Panc1 (cell line): ENCODE measurements around the gene C17orf67. TPM values are rescaled to one million over a fixed set of nuclear protein-coding genes. Genes with fewer than 3 reads are reported as not detected.

Source experiments
- ATAC-seq: fragments of 200-7000 bp; cut with Tn5 transposase; 2 replicates; pipeline ENCODE4 v1.9.1; 2020; ENCODE audit warnings: mild to moderate bottlenecking, moderate library complexity
- BruUV-seq: library from RNA; stranded (reverse); fragments of 400-500 nt; replicated peaks from 2 replicates; lab custom pipeline; 2021; lab: Mats Ljungman, UMichigan
- CTCF ChIA-PET: fragments of 300-600 bp; sonication (Branson Sonifier 250); formaldehyde crosslinking; loops from one replicate; lab custom pipeline; 2022; ENCODE audit warnings: antibody characterized with exemption; lab: Charles Lee
- POLR2A ChIA-PET: fragments of 300-600 bp; sonication (Branson Sonifier 250); formaldehyde crosslinking; loops from one replicate; lab custom pipeline; 2022; ENCODE audit warnings: antibody characterized with exemption; lab: Charles Lee
- DNase-seq: peaks from one replicate; pipeline ENCODE4 v3.0.0-alpha.2; 2010; ENCODE audit warnings: low read depth, low spot score
- H3K27ac ChIP-seq: 2 replicates; pipeline ENCODE4 v1.5.1; 2011; ENCODE audit warnings: mild to moderate bottlenecking, low read length, inconsistent platforms
- H3K27me3 ChIP-seq: fragments of 200-500 bp; sonication (Bioruptor generic); 2 replicates; pipeline ENCODE4 v1.6.0; 2014; ENCODE audit warnings: low read length, inconsistent platforms; ENCODE audit not compliant: control insufficient read depth, insufficient read depth
- H3K36me3 ChIP-seq: fragments of 200-500 bp; sonication (Bioruptor generic); 2 replicates; pipeline ENCODE4 v1.5.1; 2014; ENCODE audit warnings: inconsistent platforms, mild to moderate bottlenecking, low read length, moderate library complexity; ENCODE audit not compliant: control insufficient read depth, insufficient read depth
- H3K4me1 ChIP-seq: 2 replicates; pipeline ENCODE4 v1.5.1; 2011; ENCODE audit warnings: inconsistent platforms, mild to moderate bottlenecking, low read length, moderate library complexity; ENCODE audit not compliant: control insufficient read depth, insufficient read depth
- H3K4me3 ChIP-seq, 2 experiments: 2 replicates each; pipeline ENCODE4 v1.5.1; 2011 to 2012; ENCODE audit warnings: low read depth in 2 of 2, low read length in 2 of 2, mild to moderate bottlenecking in 2 of 2, inconsistent platforms in 1 of 2, moderate library complexity in 1 of 2
- H3K9me3 ChIP-seq: fragments of 200-500 bp; sonication (Bioruptor generic); 2 replicates; pipeline ENCODE4 v1.5.1; 2014; ENCODE audit warnings: low read depth, mild to moderate bottlenecking, inconsistent platforms, low read length, moderate library complexity; ENCODE audit not compliant: control insufficient read depth, insufficient read depth
- POLR2AphosphoS5 ChIP-seq: IDR thresholded peaks from 2 replicates; pipeline ENCODE4 v1.6.1; 2012; ENCODE audit warnings: mild to moderate bottlenecking, low read depth, low read length, moderate library complexity
- SIN3A ChIP-seq: IDR thresholded peaks from 2 replicates; pipeline ENCODE4 v1.6.1; 2012; ENCODE audit warnings: low read depth, mild to moderate bottlenecking, low read length, moderate library complexity, borderline replicate concordance; ENCODE audit not compliant: insufficient read depth
- TCF7L2 ChIP-seq: IDR thresholded peaks from 2 replicates; pipeline ENCODE4 v1.6.1; 2011; ENCODE audit warnings: mild to moderate bottlenecking, low read depth, low read length, inconsistent platforms
- in situ Hi-C: cut with HindIII; loops from 2 replicates; pipeline ENCODE4 v1.10.0; 2016; ENCODE audit warnings: low sequenced_read_pairs, low pct_unique_long_range_greater_than_20kb
- intact Hi-C: fragments of 100-400 bp; cut with micrococcal nuclease; formaldehyde crosslinking; loops from one replicate; pipeline ENCODE4 v1.10.0; 2022; ENCODE audit not compliant: unreplicated experiment
- total RNA-seq: library from RNA; stranded (reverse); gene quantifications from one replicate; pipeline ENCODE4 v1.2.1, GENCODE V29; 2021; ENCODE audit not compliant: unreplicated experiment
- TF ChIP-seq, protein P1 (sequence below), 2 experiments: IDR thresholded peaks; 2 replicates each; pipeline ENCODE4 v1.6.1; 2011 to 2012; ENCODE audit warnings: low read depth in 2 of 2, control low read depth in 1 of 2, low read length in 1 of 2, mild to moderate bottlenecking in 1 of 2, moderate library complexity in 1 of 2; ENCODE audit not compliant: insufficient read depth in 1 of 2
- TF ChIP-seq, protein P2 (sequence below): fragments of 450-650 bp; IDR thresholded peaks from 2 replicates; pipeline ENCODE4 v1.5.1; 2017; ENCODE audit warnings: mild to moderate bottlenecking

The C17orf67 gene
- total RNA-seq, 1 experiment from 2014 or later, result 3.4 TPM

DNA sequence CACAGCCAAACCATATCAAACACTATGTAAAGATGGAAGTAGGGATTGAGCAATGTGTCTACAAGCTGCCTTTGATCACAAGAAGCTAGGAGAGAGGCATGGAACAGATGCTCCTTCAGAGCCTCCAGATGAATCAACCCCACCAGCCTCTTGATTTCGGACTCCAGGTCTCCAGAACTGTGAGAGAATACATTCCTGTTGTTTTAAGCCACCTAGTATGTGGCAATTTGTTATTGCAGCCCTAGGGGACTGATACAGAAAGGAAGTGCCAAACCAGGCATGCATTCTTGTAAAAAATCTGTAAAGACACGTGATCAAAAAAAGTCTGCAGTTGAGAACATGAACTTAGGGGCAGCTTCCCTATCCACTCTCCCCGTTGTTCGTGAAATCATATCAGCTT lies 91.1 kb downstream of the C17orf67 start:
- H3K36me3 ChIP-seq, result no peaks in the 10 kb centered on the region
- ATAC-seq (no peak), DNase-seq (no peak)
- no peaks in the 10 kb centered on the region for H3K27me3 ChIP-seq
- no peak overlapping the region for H3K27ac ChIP-seq
- TF ChIP-seq SIN3A (no peak), POLR2AphosphoS5 (no peak), TCF7L2 (no peak)
- TF ChIP-seq, protein P1, sequence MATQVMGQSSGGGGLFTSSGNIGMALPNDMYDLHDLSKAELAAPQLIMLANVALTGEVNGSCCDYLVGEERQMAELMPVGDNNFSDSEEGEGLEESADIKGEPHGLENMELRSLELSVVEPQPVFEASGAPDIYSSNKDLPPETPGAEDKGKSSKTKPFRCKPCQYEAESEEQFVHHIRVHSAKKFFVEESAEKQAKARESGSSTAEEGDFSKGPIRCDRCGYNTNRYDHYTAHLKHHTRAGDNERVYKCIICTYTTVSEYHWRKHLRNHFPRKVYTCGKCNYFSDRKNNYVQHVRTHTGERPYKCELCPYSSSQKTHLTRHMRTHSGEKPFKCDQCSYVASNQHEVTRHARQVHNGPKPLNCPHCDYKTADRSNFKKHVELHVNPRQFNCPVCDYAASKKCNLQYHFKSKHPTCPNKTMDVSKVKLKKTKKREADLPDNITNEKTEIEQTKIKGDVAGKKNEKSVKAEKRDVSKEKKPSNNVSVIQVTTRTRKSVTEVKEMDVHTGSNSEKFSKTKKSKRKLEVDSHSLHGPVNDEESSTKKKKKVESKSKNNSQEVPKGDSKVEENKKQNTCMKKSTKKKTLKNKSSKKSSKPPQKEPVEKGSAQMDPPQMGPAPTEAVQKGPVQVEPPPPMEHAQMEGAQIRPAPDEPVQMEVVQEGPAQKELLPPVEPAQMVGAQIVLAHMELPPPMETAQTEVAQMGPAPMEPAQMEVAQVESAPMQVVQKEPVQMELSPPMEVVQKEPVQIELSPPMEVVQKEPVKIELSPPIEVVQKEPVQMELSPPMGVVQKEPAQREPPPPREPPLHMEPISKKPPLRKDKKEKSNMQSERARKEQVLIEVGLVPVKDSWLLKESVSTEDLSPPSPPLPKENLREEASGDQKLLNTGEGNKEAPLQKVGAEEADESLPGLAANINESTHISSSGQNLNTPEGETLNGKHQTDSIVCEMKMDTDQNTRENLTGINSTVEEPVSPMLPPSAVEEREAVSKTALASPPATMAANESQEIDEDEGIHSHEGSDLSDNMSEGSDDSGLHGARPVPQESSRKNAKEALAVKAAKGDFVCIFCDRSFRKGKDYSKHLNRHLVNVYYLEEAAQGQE (IDR thresholded peaks at IDR 0.05; ENCODE audit: insufficient read depth in 1 of 2, low read depth in 2 of 2, low read length in 1 of 2), result no peak
- TF ChIP-seq, protein P2, sequence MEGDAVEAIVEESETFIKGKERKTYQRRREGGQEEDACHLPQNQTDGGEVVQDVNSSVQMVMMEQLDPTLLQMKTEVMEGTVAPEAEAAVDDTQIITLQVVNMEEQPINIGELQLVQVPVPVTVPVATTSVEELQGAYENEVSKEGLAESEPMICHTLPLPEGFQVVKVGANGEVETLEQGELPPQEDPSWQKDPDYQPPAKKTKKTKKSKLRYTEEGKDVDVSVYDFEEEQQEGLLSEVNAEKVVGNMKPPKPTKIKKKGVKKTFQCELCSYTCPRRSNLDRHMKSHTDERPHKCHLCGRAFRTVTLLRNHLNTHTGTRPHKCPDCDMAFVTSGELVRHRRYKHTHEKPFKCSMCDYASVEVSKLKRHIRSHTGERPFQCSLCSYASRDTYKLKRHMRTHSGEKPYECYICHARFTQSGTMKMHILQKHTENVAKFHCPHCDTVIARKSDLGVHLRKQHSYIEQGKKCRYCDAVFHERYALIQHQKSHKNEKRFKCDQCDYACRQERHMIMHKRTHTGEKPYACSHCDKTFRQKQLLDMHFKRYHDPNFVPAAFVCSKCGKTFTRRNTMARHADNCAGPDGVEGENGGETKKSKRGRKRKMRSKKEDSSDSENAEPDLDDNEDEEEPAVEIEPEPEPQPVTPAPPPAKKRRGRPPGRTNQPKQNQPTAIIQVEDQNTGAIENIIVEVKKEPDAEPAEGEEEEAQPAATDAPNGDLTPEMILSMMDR, result no peak
- no peaks in the 10 kb centered on the region for H3K4me1 ChIP-seq
- POLR2A ChIA-PET, result no interaction called here
- no peak overlapping the region for H3K4me3 ChIP-seq
- no TSS peak for BruUV-seq
- intact Hi-C loops, result no loop called here
- H3K9me3 ChIP-seq, result no peaks in the 10 kb centered on the region
- CTCF ChIA-PET, result no interaction called here
- in situ Hi-C loops, result no loop called here

Other genes starting within 250 kb of the C17orf67 start
- 9.2 TPM for gene NOG, start 240.2 kb downstream of the C17orf67 start, total RNA-seq
- 19.1 TPM for gene DGKE, start 231 bp upstream of the C17orf67 start, total RNA-seq
- gene TRIM25, start 80.1 kb upstream of the C17orf67 start, total RNA-seq, result 73.2 TPM
- 32.9 TPM for gene COIL, start 127.1 kb upstream of the C17orf67 start, total RNA-seq
- gene SCPEP1, start 144.2 kb upstream of the C17orf67 start, total RNA-seq, result 50.7 TPM